Measurements from ENCODE around the gene NR1D1.

GRCh38 chr17:40074175-40074512, 26.2 kb downstream of the NR1D1 start:
- TF ChIP-seq, protein P1, sequence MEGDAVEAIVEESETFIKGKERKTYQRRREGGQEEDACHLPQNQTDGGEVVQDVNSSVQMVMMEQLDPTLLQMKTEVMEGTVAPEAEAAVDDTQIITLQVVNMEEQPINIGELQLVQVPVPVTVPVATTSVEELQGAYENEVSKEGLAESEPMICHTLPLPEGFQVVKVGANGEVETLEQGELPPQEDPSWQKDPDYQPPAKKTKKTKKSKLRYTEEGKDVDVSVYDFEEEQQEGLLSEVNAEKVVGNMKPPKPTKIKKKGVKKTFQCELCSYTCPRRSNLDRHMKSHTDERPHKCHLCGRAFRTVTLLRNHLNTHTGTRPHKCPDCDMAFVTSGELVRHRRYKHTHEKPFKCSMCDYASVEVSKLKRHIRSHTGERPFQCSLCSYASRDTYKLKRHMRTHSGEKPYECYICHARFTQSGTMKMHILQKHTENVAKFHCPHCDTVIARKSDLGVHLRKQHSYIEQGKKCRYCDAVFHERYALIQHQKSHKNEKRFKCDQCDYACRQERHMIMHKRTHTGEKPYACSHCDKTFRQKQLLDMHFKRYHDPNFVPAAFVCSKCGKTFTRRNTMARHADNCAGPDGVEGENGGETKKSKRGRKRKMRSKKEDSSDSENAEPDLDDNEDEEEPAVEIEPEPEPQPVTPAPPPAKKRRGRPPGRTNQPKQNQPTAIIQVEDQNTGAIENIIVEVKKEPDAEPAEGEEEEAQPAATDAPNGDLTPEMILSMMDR (IDR thresholded peaks at IDR 0.05): no peak
- TF ChIP-seq JUND (IDR thresholded peaks at IDR 0.05) (no peak), SMC3 (IDR thresholded peaks at IDR 0.05; ENCODE audit: low read depth, low read length) (no peak), PBX3 (IDR thresholded peaks at IDR 0.05) (no peak), NRF1 (IDR thresholded peaks at IDR 0.05; ENCODE audit: low read depth, low read length) (no peak), TAF1 (IDR thresholded peaks at IDR 0.05; ENCODE audit: borderline replicate concordance, low read depth, low read length) (no peak)
